Hematopoietic multipotent progenitor cell treated with erythropoietin and hydrocortisone succinate and interleukin-3 and kit ligand, for 15 days (in vitro differentiated cells): ENCODE results near the gene LBH.
A peak's percentile ranks its signal among the peaks of the same experiment; 100 is the strongest.

Experiments used
- DNase-seq: peaks from one replicate; pipeline ENCODE4 v3.0.0-alpha.2; 2015; ENCODE audit warnings: low spot score

LBH gene

GRCh38 chr2:30231212-30231995, at the start of gene LBH:
TSS of gene LBH (plus strand) at chr2:30231534. CDS start at chr2:30231739, 205 bp downstream.
- DNase-seq = peak; percentile 92

DNA sequence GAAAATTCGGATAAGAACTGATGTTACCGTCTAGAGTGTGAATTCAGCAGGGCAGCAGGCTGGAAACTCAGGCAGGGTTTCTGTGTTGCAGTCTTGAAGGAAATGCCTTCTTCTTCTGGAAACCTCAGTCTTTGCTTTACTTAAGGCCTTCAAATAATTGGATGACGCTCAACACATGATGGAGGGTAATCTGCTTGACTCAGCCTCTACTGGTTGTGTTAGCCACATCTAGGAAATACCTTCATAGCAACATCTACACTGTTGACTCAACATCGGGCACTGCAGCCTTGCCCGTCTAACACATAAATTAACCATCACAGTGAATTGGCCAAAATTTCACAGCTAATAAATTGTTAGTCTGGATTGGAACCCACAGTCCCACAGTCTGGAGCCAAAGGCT, 47.3 kb upstream of the LBH start:
- DNase-seq = no peak

- DNase-seq = no peak
These were observed 46.2 kb upstream of the LBH start for GRCh38 chr2:30185178-30185577.

- peak; percentile 45 for DNase-seq
These were observed 43.0 kb upstream of the LBH start for GRCh38 chr2:30188292-30188691.

DNA sequence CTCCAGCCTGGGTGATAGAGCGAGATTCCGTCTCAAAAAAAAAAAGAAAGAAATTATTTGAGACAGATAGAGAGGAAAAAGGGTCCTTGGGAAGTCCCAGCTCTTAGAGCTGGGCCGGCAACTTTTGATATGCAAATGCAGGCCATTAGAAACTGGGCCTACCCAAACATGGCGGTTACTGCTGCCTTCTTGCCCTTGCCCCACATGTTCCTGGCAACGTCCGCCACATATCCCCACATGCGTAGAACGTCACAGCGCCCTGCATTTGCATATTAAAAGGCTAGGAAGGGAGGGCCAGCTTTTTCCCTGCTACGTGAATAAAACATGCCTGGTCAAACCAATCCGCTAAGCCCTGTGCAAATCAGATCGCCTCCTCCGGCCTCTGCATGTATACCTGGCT, 40.7 kb upstream of the LBH start:
- DNase-seq = no peak

- no peak for DNase-seq
These were observed 40.2 kb upstream of the LBH start for GRCh38 chr2:30191107-30191506.

DNA sequence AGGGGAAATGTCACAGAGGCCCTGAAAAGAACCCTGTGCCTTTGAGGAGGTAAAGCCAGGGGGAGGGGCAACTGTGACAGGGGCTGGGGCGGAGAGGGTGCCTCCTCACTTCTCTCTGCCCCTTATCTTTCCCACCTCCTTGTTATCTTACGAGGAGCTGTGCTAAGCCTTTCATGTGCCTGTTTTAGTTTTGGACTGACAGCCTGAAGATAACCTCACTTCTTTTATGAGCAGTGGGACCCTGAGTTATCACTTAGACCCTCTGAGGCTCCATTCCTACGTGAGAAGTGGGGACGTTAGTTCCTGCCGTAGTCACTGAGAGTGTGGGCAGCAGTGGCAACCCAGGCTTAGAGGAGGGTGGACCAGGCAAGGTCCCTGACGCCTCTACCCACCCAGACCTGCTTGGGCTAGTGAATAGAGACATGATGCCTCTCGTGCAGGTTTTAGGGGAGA, 39.5 kb upstream of the LBH start:
- peak; percentile 90 for DNase-seq

- peak; percentile 53 for DNase-seq
These were observed 39.0 kb upstream of the LBH start for GRCh38 chr2:30192314-30192713.

GRCh38 chr2:30193104-30193681, 38.1 kb upstream of the LBH start:
- DNase-seq = peak; percentile 48

DNA sequence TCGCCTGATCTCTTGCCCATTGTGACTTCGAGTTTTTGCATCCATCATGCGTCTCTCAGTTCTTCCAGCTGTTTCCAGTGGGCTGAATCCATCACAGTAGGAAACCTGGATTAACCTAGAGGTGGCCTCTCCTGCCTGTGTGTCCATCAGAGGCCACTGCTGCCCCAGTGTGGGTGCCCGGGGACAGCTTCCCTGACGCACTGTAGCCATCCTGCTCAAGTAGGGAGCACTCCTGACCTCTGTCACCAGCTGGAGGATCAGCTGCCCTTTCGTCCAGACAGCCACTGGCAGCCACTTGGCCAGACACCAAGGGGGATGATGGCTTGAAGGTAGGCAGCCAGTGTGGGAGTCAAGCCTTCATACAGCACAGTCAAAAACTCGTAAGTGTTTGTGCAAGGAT, 36.9 kb upstream of the LBH start:
- DNase-seq = no peak

- DNase-seq = no peak
These were observed 36.3 kb upstream of the LBH start for GRCh38 chr2:30195016-30195415.

GRCh38 chr2:30197570-30198192, 33.7 kb upstream of the LBH start:
- DNase-seq = no peak

- no peak for DNase-seq
These were observed 29.3 kb upstream of the LBH start for GRCh38 chr2:30201990-30202389.

- DNase-seq = no peak
These were observed 28.2 kb upstream of the LBH start for GRCh38 chr2:30203156-30203555.

- no peak for DNase-seq
These were observed 27.1 kb upstream of the LBH start for GRCh38 chr2:30204281-30204680.

- no peak for DNase-seq
These were observed 25.9 kb upstream of the LBH start for GRCh38 chr2:30205456-30205855.

GRCh38 chr2:30206461-30207430, 24.6 kb upstream of the LBH start:
- DNase-seq = no peak

DNA sequence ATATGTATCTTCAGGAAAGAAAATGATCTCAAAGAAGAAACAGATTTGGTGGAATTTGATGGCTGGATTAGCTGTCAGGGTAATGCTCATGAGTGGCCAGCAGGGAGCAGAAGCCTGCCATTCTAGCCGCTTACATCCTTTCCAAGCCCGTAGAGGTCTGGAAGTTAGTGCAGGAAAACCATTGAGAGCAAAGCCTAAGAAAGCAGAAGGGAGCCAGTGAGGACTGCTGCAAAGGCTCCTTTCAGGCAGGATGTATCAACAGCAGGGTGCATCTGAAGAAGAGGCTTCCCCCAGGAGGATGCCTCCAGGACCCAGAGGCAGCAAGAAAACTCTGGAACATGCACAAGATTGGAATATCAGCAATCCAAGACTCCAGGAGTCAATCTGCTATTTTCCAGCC, 22.9 kb upstream of the LBH start:
- DNase-seq = peak; percentile 77

GRCh38 chr2:30209227-30209626, 22.1 kb upstream of the LBH start:
- DNase-seq = no peak

DNA sequence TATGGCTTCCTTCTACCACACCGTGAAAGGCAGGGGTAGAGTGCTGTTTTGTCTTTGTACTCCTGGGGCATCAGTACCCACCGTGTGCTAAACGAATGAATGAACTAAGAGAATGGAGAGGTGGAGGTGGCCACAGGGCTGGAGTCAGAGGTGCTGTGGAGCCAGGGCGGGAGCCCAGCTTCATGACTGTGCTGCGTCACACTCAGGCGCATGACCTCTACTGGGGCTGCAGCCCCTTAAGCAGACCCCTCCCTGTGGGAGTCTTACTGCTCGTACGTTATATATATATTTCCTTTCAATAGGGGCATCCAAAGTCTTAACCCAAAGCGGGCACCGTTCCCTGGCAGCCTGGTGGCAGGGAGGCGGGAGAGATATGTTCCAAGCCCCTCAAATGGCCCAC, 18.0 kb upstream of the LBH start:
- DNase-seq = no peak

- peak; percentile 49 for DNase-seq
These were observed 17.3 kb upstream of the LBH start for GRCh38 chr2:30213907-30214463.

DNA sequence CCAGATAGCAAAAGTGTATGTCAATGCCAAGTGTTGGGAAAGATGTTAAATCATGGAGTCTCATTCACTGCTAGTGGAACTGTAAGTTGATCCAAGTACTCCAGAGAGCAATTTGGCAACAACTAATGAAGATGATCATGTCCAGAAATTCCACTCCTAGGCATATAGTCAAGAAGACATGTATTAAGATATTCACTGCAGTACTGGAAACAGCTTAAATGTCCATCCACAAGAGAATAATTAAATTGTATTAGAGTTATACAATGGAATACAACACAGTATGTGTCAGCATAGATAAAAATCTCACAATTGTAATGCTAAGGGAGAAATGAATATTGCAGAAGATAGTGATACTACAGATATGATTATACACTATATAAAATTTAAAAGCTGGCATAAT, 15.2 kb upstream of the LBH start:
- no peak for DNase-seq
